SIG-M5 treated with dmso at 0.1 percent for 504 hours (cell line): ENCODE results near the gene C1QA.
"Not testable (repeated sequence)": the region's sequence is repeated elsewhere in the genome, so short reads cannot be mapped to it uniquely, and the experiment has no call there.

Experiments
- DNase-seq: peaks from one replicate; lab custom pipeline; 2025; ENCODE audit not compliant: unreplicated experiment; lab: John Stamatoyannopoulos, UW

The C1QA gene

GRCh38 chr1:22671999-22672398 lies 35.6 kb downstream of the C1QA start:
- DNase-seq = no peak

GRCh38 chr1:22673486-22674409 lies 37.3 kb downstream of the C1QA start:
- DNase-seq = peak; percentile 31

- DNase-seq = no peak
Measured at GRCh38 chr1:22674410-22674749, 38.0 kb downstream of the C1QA start.

GRCh38 chr1:22676151-22676550 lies 39.7 kb downstream of the C1QA start:
- DNase-seq = not testable (repeated sequence)

GRCh38 chr1:22676916-22677583 lies 40.6 kb downstream of the C1QA start:
- no peak for DNase-seq

GRCh38 chr1:22677931-22678896 lies 41.8 kb downstream of the C1QA start:
- DNase-seq = no peak

- no peak for DNase-seq
Measured at GRCh38 chr1:22680726-22681125, 44.3 kb downstream of the C1QA start.

GRCh38 chr1:22681556-22682276 lies 45.3 kb downstream of the C1QA start:
- DNase-seq = no peak

GRCh38 chr1:22683547-22683946 lies 47.1 kb downstream of the C1QA start:
- no peak for DNase-seq

GRCh38 chr1:22685591-22686059 lies 49.2 kb downstream of the C1QA start:
- DNase-seq = no peak

- DNase-seq = no peak
Measured at GRCh38 chr1:22687191-22687590, 50.8 kb downstream of the C1QA start.

- DNase-seq = no peak
Measured at GRCh38 chr1:22688466-22688865, 52.0 kb downstream of the C1QA start.
